GM20000 (cell line): ENCODE results near the gene NPBWR2.
"Not testable (repeated sequence)": the region's sequence is repeated elsewhere in the genome, so short reads cannot be mapped to it uniquely, and the experiment has no call there.

ENCODE experiments used
- DNase-seq: peaks from one replicate; pipeline ENCODE4 v3.0.0; 2012; ENCODE audit warnings: low spot score
- TF ChIP-seq, protein P1 (sequence below): IDR thresholded peaks from 2 replicates; pipeline ENCODE4 v1.5.1; 2012; ENCODE audit warnings: mild to moderate bottlenecking, control low read depth; ENCODE audit errors: extremely low read depth, missing control alignments

Gene NPBWR2

DNA sequence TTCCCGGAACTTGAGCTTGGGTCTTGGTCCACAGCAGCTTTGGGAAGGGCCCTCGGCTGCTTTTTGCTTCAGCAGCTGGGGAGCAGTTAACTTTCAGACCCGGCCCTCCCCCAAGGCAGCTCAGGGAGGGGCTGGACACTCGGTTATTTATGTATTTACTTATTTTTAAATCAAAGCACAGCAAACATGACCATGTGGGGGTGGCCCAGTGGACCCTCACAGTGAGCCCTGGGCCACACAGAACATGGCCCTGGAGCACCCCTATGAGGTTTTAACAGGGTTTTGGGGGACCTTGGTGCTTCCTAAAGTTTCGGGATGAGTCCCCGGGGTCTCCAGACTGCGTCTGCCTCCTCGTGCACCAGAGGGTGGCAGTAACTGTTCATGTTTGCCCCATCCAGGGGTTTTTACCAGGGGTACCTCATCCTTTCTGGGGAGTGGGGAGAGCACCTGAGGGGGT lies 26.6 kb upstream of the NPBWR2 start:
- TF ChIP-seq, protein P1, sequence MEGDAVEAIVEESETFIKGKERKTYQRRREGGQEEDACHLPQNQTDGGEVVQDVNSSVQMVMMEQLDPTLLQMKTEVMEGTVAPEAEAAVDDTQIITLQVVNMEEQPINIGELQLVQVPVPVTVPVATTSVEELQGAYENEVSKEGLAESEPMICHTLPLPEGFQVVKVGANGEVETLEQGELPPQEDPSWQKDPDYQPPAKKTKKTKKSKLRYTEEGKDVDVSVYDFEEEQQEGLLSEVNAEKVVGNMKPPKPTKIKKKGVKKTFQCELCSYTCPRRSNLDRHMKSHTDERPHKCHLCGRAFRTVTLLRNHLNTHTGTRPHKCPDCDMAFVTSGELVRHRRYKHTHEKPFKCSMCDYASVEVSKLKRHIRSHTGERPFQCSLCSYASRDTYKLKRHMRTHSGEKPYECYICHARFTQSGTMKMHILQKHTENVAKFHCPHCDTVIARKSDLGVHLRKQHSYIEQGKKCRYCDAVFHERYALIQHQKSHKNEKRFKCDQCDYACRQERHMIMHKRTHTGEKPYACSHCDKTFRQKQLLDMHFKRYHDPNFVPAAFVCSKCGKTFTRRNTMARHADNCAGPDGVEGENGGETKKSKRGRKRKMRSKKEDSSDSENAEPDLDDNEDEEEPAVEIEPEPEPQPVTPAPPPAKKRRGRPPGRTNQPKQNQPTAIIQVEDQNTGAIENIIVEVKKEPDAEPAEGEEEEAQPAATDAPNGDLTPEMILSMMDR = no peak
- DNase-seq = no peak

DNA sequence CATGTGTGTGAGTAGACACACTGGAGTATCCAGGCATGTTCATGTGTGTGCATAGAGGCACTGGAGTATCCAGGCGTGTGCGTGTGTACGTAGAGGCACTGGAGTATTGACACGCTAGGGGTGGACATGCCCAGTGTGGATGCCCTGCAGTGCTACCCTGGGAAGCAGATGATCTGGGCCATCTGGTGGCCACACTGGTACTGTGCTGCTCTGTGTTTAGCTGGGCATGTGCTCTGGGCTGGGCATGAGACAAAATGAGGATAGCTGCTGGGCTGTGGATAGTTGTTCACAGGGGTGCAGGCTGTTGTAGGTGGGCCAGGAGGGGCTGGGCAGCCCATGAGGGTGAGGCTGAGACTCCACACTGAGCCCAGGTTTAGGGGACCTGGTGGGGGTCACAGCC lies 24.0 kb upstream of the NPBWR2 start:
- DNase-seq = no peak
- TF ChIP-seq, protein P1 = no peak

DNA sequence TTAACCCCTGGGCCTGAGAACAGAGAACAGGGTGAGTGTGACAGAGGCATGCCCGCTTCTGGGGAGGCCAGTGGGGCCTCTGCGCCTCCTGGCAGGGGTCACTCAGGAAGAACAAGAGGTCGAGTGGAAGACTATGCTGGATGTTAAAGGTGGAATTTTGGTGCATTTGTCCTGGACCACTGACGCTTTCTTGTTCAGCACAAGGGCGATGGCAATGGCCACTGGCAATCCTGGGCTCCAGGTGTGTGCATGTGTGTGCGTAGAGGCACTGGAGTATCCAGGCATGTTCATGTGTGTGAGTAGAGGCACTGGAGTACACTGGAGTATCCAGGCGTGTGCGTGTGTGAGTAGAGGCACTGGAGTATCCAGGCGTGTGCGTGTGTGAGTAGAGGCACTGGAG lies 23.5 kb upstream of the NPBWR2 start:
- TF ChIP-seq, protein P1 = no peak
- no peak for DNase-seq

DNA sequence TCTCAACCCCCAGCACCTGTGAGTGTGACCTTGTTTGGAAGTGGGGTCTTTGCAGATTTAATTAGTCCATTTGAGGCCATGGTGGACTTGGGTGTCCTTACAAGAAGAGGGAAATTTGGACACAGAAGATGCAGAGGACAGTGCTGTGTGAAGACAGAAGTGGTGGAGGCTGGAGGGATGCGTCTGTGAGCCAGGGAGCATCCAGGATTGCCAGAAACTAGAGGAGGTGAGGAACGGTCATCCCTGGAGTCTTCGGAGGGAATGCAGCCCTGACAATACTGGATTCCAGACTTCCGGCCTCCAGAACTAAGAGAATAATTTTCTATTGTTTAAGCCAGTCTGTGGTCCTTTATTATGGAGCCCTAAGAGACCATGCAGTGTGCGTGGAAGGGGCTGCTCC lies 22.9 kb upstream of the NPBWR2 start:
- TF ChIP-seq, protein P1 = no peak
- DNase-seq = no peak

DNA sequence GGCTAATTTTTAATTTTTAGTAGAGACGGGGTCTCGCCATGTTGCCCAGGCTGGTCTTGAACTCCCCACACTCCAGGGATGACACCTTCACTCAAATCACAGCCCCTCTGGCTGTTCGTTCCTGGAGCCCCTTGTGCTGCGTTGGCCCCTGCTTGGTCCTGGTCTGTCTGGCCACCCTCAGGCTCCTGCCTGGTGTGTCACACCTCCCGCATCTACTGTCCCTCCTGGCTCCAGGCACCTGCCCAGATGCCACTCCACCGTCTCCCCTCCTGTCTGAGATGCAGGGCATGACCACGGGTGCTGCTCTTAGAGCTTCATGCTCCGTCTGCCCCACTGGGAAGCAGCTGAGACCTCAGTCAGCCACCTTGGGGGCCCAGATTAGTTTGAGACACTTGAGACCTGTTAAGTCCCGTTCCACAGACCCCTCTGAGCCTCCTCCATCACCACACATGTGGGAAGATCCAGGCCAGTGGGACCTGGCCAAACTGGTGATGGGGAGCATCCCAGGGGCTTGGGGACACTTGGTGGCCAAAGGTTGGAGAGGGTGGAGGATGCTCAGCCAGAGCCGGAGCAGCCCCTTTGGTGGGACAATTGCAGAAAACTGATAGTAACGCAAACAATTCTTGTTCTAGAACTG lies 21.9 kb upstream of the NPBWR2 start:
- no peak for DNase-seq
- TF ChIP-seq, protein P1 = no peak

DNA sequence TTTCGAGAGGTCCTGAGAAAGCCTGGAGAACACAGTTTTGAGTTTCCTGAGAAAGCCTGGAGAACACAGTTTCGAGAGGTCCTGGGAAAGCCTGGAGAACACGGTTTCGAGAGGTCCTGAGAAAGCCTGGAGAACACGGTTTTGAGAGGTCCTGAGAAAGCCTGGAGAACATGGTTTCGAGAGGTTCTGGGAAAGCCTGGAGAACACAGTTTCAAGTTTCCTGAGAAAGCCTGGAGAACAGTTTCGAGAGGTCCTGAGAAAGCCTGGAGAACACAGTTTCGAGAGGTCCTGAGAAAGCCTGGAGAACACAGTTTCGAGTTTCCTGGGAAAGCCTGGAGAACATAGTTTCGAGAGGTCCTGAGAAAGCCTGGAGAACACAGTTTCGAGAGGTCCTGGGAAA lies 16.2 kb upstream of the NPBWR2 start:
- DNase-seq = not testable (repeated sequence)

DNA sequence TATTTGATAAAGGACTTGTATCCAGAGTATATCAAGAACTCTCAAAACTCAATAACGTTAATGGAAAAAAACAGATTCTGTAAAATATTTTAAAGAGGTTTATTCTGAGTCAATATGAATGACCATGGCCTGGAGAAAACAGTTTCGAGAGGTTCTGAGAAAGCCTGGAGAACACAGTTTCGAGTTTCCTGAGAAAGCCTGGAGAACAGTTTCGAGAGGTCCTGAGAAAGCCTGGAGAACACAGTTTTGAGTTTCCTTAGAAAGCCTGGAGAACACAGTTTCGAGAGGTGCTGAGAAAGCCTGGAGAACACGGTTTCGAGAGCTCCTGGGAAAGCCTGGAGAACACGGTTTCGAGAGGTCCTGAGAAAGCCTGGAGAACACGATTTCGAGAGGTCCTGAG lies 15.6 kb upstream of the NPBWR2 start:
- not testable (repeated sequence) for DNase-seq

DNA sequence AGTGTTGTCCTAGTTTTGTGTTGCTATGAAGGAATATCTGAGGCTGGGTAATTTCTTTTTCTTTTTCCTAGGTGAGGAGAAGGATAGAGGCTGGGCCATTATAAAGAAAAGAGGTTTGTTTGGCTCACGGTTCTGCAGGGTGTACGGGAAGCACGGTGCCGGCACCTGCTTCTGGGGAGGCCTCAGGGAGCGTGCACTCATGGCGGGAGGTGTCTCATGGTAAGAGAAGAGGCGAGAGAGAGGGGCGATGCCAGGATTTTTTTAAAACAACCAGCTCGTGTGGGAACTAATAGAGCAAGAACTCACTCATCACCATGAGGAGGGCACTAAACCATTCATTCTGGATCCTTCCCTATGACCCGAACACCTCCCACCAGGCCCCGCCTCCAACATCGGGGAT lies 14.2 kb upstream of the NPBWR2 start:
- TF ChIP-seq, protein P1 = no peak
- no peak for DNase-seq
